Activated T-cell treated with anti-CD3 and anti-CD28 coated beads for 4 hours (primary cell): Measurements from ENCODE around the gene PSRC1.

Source experiments
- DNase-seq: peaks from one replicate; pipeline ENCODE4 v3.0.0-alpha.2; 2020

The PSRC1 gene

DNA sequence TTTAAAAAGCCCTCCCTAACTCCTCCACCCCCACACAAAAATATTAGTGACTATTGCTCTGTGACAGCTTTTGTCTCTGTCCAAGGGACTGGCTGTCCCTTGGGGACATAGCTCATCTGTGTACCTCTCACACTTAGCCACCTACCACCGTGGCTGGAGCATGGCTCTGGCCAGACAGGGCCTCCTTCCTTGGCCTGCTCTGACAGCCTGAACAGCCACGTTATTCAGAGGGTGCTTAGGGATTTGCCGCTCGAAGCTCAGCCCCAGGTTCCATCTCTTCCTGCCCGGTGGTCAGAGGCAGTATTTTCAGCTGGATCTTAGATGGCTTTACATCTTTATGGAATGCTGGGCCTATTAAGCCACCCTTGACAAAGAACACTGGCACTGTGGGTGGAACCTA, 39.7 kb downstream of the PSRC1 start:
- no peak for DNase-seq

DNA sequence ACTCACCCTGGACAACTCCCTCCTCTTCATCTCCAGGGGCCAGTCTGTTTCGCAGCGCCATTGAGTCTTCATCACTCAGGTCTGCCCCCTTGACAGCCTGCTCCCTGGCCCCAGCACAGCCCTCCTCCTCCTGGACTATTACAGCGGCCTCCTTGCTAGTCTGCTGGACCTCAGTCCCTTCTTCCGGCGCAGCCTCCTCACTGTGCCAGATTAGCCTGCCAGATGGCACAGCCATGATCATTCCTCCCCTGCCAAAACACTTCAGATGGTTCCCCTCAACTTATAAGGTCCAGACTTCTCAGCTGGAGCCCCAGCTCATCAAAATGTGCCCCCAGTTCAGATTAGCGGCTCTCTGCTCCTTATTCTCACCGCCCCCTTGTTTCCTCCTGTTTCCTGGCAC, 40.6 kb downstream of the PSRC1 start:
- DNase-seq: no peak

DNA sequence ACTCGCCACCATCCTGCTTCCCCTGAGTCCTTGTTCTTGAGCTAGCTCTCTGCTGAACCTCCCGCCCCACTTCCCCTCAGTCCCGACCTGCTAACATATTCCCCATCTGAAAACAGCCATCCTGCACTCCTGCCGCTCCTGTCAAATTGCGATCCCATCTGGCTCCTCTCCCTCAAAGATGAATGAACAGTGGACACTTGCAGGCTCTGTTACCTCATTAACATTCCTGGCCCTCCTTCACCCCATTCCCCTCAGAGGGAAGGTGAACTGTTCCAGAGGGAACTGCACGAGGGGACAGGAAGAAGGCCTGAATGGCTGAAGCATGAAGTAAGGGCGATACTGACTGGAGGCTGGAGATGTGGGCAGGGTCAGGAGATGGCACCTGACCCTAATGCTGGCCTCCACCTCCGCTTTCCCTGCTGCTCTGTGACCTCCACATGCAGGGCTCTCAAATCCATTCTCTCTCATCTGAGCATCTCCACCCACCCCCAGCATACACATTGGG, 41.1 kb downstream of the PSRC1 start:
- DNase-seq: no peak

DNA sequence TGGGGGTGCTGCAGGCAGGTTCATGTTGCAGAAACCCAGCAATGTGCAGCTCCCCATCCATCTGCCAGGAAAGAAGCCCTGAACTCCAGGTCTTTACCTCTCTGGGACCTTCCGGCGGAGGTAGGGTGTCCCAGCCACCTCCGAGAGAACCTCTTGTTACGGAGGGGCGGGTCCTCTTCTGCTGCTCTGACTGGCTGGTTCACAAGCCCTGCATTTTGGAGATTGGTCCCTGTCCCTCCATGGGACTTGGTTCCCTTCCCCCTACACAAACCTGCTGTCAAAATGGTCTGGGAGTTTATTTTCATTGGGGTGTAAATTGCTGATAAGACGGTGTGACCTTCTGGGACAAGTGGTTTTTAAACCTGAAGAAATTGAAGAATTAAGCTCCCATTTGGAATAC, 41.6 kb downstream of the PSRC1 start:
- no peak for DNase-seq

DNA sequence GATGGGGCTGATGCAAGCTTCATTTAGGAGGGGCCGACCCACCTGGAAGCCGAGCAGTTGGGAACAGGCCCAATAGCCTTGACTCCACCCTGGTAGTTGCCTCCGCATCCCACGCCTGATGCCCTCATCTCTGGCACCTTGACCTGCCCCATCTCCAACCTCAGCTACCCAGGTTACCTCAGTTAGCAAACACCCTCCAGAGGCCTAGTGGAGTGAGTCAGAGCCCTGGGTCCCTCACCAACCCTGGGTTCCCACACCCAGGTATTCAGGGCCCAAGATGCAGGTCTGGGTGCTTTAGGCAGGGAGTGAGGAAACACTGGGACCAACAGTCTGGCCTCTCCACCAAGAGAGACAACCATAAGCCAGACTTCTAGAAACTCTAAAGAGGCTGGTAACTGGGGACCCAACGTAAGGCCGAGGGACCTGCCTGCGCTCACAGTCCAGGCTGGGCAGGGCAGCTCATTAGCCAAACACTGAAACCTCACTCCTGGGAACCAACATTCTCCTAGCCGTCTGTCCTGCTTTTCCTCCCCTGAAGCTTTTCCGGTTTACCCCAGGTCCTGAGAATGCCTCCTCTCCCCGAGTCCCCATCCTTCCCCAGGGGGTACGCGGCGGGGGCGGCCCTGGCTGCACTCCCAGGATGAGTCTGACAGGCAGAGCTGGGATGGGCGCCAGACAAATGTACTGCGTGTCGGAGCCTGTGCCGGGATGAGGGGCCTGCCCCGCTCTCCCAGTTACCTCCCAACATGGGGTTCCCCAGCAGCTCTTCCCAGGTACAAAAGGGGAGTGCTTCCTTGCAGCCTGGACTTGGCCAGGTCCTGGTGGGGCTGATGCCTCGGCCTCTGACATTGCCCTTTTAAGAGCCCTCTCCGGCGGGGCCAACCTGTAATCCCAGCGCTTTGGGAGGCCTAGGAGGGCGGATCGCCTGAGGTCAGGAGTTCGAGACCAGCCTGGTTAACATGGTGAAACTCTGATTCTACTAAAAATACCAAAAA, 42.5 kb downstream of the PSRC1 start:
- no peak for DNase-seq

DNA sequence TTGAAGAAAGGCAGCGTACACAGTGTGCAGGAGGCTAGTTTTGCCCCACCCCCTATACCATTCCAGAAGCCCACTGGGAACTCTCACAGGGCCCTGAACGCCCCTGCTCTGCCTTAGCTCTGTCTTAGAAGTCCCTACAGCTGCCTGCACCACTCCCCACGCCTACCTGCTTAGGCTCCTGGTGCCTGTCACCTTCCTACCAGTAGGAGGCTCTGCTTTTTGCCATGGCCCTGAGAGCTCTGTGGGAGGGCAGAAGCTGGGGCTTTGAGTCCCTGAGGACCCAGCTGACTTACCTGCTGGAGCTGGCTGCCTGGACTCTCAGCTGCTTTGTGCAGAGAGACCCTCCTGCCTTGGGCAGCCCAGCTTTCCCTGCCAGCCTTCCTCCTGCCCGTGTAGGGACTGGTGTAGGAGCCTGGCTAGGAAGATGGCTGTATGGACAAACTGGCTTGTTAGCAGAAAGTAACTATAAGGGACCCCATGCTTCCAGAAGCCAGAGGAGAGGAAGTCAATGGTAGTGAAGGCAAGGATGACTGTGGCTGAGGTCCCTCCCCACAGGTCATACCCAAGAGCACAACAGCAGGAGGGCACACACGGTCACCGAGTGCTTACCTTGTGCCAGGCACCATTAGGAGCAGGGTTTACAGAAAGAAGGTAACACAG, 43.4 kb downstream of the PSRC1 start:
- no peak for DNase-seq

DNA sequence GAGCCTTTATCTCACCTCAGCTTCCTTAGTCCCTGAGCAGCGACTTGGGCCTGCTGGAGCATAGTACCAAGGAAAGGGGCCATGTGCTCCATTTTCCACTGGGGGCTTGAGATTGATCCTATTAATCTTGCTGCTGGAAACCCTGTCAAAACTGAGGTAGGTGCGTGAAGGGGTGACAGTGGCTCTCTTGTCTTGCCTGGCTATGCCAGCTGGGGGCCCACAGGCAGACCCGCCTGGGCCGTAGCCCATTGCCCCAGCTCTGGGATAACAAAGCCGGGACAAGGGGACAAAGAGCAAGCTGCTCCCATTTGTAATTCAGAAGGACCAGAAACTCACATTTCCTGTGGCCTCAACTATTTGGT, 43.9 kb downstream of the PSRC1 start:
- DNase-seq: no peak

DNA sequence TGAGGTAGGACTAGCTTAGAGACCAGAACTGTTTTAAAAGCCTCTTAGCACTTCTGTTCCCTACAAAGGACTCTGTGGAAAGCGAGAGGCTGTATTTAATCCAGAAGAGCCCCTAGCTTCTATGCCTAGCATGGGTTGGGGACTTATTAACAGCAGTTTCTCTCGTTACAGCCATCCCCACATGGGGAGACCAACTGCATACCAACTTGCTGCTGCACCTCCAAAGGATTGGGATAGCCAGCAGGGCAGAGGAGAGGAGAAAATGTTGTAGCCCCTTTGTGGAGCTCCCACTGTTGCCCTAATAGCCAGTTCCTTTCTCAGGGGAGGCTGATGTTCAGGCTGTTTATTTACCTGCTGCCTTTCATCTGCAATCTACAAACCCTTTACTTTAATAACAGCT, 44.6 kb downstream of the PSRC1 start:
- DNase-seq: no peak

DNA sequence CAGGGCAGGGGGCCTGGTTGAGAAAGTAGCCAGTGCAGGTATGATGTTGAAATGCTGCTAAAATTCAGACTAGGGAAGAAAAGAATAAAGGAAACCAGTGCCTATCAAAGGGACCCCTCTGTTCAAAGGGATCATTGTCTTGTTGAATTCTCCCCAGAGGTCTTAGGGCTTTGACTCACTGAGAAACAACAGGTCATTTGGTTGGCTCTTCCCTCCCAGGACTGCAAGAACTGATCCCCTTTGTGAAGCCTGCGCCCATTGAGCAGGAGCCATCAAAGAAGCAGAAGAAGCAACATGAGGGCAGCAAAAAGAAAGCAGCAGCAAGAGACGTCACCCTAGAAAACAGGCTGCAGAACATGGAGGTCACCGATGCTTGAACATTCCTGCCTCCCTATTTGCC, 45.4 kb downstream of the PSRC1 start:
- DNase-seq: no peak

DNA sequence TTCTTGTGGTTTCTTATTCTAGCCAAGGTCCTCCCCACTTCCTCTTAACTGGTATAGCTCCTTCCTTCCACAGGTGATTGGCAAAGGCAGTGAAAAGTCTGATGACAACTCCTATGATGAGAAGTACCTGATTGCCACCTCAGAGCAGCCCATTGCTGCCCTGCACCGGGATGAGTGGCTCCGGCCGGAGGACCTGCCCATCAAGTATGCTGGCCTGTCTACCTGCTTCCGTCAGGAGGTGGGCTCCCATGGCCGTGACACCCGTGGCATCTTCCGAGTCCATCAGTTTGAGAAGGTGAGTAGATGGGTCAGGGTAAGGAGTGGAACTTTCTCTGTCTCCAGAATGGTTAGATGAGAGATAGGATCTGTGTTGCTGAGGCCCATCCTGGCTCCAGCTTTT, 47.8 kb downstream of the PSRC1 start:
- DNase-seq: no peak

DNA sequence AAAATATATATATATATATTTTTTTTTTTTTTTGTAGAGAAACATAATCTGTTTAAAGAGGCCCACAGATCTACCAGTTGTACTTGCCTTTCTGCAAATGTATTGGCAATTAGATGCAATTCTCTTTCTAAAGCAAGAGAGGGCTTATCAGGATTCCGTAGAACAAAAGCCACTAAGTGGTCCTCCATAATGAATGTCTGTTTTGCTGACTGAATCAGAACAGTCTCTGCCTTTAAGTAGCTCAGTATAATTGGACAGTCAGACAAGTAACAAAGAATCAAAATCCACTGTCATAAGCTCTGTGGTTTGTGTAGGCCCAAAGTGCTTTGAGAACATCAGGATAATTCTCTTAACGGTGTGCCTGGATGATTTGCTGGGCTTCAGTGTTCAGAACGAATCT, 51.9 kb downstream of the PSRC1 start:
- no peak for DNase-seq
